Ishikawa (cell line): ENCODE data around the gene PPP4R4.

Source experiments
- CEBPB ChIP-seq: IDR thresholded peaks from 2 replicates; pipeline ENCODE4 v1.6.1; 2012
- CREB1 ChIP-seq: IDR thresholded peaks from 2 replicates; pipeline ENCODE4 v1.6.1; 2012; ENCODE audit warnings: low read depth
- EGR1 ChIP-seq: IDR thresholded peaks from 2 replicates; pipeline ENCODE4 v1.6.1; 2012
- EP300 ChIP-seq: IDR thresholded peaks from 2 replicates; pipeline ENCODE4 v1.6.1; 2012; ENCODE audit warnings: borderline replicate concordance
- FOXM1 ChIP-seq: IDR thresholded peaks from 2 replicates; pipeline ENCODE4 v1.6.1; 2012; ENCODE audit warnings: low read depth, borderline replicate concordance
- NFIC ChIP-seq: IDR thresholded peaks from 2 replicates; pipeline ENCODE4 v1.6.1; 2012
- RAD21 ChIP-seq: IDR thresholded peaks from 2 replicates; pipeline ENCODE4 v1.6.1; 2012; ENCODE audit warnings: low read depth
- TAF1 ChIP-seq: IDR thresholded peaks from 2 replicates; pipeline ENCODE4 v1.6.1; 2012; ENCODE audit warnings: low read depth, mild to moderate bottlenecking
- TCF12 ChIP-seq: IDR thresholded peaks from 2 replicates; pipeline ENCODE4 v1.6.1; 2012; ENCODE audit warnings: low read depth
- TEAD4 ChIP-seq: IDR thresholded peaks from 2 replicates; pipeline ENCODE4 v1.6.1; 2012
- YY1 ChIP-seq: IDR thresholded peaks from 2 replicates; pipeline ENCODE4 v1.6.1; 2012; ENCODE audit warnings: low read depth
- ZBTB7A ChIP-seq: IDR thresholded peaks from 2 replicates; pipeline ENCODE4 v1.6.1; 2012; ENCODE audit warnings: low read depth
- TF ChIP-seq, protein P1 (sequence below): IDR thresholded peaks from 2 replicates; pipeline ENCODE4 v1.6.1; 2012
- TF ChIP-seq, protein P2 (sequence below): IDR thresholded peaks from 2 replicates; pipeline ENCODE4 v1.6.1; 2012
- TF ChIP-seq, protein P3 (sequence below): IDR thresholded peaks from 2 replicates; pipeline ENCODE4 v1.6.1; 2012; ENCODE audit warnings: low read depth, mild to moderate bottlenecking

Gene PPP4R4

DNA sequence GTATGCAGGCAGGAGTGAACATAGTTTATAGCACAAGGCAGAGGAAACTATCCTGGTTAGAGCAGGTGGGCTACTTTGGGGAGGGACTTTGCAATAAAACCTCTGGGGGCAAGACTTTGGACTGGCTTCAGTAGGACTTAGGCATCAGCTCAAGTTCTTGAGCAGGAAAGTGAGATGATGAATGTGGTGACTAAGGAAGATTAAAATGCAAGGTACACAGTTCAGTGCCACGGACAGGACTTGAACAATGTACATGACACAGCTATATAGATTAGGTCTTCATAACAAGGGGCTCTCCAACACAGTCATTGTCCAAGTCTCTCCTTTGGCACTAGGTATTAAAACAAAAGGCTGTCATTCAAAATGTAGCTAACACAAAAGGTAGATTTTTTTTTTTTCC lies 21.4 kb upstream of the PPP4R4 start:
- TF ChIP-seq TAF1, result no peak
- no peak for TF ChIP-seq TCF12
- TF ChIP-seq, protein P1, sequence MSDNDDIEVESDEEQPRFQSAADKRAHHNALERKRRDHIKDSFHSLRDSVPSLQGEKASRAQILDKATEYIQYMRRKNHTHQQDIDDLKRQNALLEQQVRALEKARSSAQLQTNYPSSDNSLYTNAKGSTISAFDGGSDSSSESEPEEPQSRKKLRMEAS, result no peak
- TF ChIP-seq YY1, result no peak
- TF ChIP-seq FOXM1, result no peak
- no peak for TF ChIP-seq CREB1
- no peak for TF ChIP-seq TEAD4
- no peak for TF ChIP-seq ZBTB7A
- TF ChIP-seq, protein P2, sequence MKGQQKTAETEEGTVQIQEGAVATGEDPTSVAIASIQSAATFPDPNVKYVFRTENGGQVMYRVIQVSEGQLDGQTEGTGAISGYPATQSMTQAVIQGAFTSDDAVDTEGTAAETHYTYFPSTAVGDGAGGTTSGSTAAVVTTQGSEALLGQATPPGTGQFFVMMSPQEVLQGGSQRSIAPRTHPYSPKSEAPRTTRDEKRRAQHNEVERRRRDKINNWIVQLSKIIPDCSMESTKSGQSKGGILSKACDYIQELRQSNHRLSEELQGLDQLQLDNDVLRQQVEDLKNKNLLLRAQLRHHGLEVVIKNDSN, result no peak
- no peak for TF ChIP-seq RAD21
- TF ChIP-seq NFIC, result no peak

DNA sequence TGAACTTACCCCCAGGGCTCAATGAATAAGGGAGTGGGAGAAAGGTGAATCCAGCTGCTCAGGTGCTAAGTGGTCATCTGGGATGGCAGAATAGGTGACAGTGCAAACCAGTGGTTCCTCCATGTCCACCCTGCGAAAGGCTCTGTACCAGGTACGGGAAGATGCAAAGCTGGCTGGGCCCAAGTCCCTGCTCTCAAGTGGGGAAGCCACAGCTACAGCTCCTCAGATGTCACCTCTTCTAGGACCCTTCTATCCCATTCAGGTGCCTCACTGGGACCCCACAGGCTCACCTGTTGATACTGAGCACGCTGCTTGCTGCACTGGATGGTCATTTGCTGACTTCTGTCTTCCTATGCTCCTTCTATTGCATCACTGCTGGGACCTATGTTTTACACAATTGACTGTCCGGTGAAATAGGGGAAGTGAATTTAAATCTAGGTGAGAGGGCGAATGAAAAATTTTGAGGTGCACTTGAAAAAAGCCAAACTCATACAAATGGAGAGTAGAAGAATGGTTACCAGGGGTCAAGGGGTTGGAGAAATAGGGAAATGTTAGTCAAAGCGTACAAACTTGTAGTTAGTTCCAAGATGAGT lies 20.3 kb upstream of the PPP4R4 start:
- no peak for TF ChIP-seq NFIC
- TF ChIP-seq, protein P2, result no peak

DNA sequence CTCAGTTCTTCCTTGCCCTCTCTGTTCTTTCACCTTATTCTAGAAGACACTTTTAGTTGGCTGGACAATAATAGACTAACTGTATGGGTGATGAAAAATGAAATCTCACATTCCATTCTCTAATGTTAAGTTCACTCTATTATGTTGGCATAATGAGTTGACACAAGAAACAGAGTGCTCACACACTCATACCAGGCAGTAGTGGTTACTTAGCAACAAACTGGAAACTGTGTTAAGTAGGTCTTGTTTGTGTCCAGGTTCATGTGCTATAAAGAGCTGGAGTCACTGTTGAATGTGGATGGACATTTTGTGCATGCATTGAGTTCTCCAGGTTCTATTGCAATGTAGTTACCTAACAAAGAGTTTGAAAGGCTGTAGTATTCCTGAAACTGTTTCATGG lies 16.9 kb upstream of the PPP4R4 start:
- TF ChIP-seq YY1, result no peak
- no peak for TF ChIP-seq TCF12
- TF ChIP-seq, protein P2, result no peak
- TF ChIP-seq EP300, result no peak
- TF ChIP-seq ZBTB7A, result no peak
- TF ChIP-seq NFIC, result no peak
- no peak for TF ChIP-seq EGR1
- TF ChIP-seq, protein P1, result no peak
- no peak for TF ChIP-seq CREB1
- no peak for TF ChIP-seq FOXM1
- no peak for TF ChIP-seq CEBPB
- TF ChIP-seq TAF1, result no peak
- no peak for TF ChIP-seq TEAD4
- TF ChIP-seq, protein P3, sequence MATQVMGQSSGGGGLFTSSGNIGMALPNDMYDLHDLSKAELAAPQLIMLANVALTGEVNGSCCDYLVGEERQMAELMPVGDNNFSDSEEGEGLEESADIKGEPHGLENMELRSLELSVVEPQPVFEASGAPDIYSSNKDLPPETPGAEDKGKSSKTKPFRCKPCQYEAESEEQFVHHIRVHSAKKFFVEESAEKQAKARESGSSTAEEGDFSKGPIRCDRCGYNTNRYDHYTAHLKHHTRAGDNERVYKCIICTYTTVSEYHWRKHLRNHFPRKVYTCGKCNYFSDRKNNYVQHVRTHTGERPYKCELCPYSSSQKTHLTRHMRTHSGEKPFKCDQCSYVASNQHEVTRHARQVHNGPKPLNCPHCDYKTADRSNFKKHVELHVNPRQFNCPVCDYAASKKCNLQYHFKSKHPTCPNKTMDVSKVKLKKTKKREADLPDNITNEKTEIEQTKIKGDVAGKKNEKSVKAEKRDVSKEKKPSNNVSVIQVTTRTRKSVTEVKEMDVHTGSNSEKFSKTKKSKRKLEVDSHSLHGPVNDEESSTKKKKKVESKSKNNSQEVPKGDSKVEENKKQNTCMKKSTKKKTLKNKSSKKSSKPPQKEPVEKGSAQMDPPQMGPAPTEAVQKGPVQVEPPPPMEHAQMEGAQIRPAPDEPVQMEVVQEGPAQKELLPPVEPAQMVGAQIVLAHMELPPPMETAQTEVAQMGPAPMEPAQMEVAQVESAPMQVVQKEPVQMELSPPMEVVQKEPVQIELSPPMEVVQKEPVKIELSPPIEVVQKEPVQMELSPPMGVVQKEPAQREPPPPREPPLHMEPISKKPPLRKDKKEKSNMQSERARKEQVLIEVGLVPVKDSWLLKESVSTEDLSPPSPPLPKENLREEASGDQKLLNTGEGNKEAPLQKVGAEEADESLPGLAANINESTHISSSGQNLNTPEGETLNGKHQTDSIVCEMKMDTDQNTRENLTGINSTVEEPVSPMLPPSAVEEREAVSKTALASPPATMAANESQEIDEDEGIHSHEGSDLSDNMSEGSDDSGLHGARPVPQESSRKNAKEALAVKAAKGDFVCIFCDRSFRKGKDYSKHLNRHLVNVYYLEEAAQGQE, result no peak
- no peak for TF ChIP-seq RAD21

DNA sequence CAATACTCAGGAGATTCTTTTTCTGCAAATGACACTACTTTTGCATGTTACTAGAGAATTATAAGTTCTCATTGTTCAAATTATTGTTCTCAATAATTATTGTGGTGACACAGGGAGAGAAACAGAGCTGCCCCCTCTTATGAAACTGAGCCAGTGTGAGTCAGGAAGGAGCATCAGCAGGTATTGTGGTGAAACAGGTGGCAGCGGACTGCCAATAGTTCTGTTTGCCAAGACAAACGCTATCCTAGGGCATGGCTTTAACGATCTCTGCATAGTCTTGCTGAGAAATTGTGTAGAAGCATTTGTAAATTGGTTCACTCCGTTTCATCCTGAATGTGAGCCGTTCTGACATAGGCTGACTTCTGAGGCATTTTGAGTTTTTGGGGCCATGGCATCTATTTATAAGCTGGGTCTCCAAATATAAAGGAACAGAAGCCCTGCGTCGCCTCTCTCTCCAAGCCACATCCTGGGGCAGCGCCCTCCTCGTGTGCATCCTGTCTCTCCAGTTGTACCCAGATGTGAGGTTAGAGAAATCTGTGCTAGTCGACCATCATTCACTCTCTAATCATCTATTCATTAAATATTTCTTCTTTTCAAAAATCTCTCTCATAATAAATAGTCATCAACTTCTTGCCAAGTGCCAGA lies 15.8 kb upstream of the PPP4R4 start:
- TF ChIP-seq YY1, result no peak
- no peak for TF ChIP-seq TCF12
- no peak for TF ChIP-seq RAD21
- no peak for TF ChIP-seq NFIC
- TF ChIP-seq, protein P1, result no peak
- TF ChIP-seq, protein P3, result no peak
- TF ChIP-seq TAF1, result no peak
- no peak for TF ChIP-seq ZBTB7A
- TF ChIP-seq TEAD4, result no peak
- TF ChIP-seq EP300, result no peak
- no peak for TF ChIP-seq FOXM1
- no peak for TF ChIP-seq CREB1
- TF ChIP-seq CEBPB, result no peak
- no peak for TF ChIP-seq EGR1

DNA sequence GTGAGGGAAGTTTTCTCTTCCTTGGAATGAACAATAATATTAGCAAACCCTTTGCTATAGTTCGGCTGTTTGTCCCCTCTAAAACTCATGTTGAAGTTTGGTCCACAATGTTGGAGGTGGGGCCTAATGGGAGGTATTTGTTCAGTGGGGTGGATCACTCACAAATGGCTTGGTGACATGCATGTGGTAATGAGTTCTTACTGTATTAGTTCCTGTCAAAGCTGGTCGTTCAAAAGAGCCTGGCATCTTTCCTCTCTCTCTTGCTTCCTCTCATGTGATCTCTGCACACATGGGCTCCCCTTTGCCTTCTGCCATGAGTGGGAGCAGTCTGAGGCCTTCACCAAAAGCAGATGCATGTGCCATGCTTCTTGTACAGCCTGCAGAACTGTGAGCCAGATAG lies 13.1 kb upstream of the PPP4R4 start:
- no peak for TF ChIP-seq ZBTB7A
- TF ChIP-seq FOXM1, result no peak
- TF ChIP-seq, protein P3, result no peak
- TF ChIP-seq RAD21, result no peak
- TF ChIP-seq TCF12, result no peak
- TF ChIP-seq YY1, result no peak
- TF ChIP-seq CEBPB, result no peak
- TF ChIP-seq EGR1, result no peak
- TF ChIP-seq CREB1, result no peak
- no peak for TF ChIP-seq EP300
- TF ChIP-seq, protein P1, result no peak
